Testis (tissue), 2 donors: ENCODE data around the gene AVP.

Experiments
- POLR2A ChIP-seq: fragments of 450-650 bp; IDR thresholded peaks from one replicate; pipeline ENCODE4 v1.6.1; 2017; ENCODE audit warnings: antibody characterized with exemption, mild to moderate bottlenecking, moderate library complexity
- TF ChIP-seq, protein P1 (sequence below), 3 experiments: fragments of 450-650 bp in 2 of 3; fragments of 200-600 bp in 1 of 3; sonication (generic) in 1 of 3; IDR thresholded peaks; one replicate each; pipeline ENCODE4 v1.5.1; 2016 to 2019; ENCODE audit warnings: antibody characterized with exemption in 3 of 3, mild to moderate bottlenecking in 2 of 3, moderate library complexity in 1 of 3

DNA sequence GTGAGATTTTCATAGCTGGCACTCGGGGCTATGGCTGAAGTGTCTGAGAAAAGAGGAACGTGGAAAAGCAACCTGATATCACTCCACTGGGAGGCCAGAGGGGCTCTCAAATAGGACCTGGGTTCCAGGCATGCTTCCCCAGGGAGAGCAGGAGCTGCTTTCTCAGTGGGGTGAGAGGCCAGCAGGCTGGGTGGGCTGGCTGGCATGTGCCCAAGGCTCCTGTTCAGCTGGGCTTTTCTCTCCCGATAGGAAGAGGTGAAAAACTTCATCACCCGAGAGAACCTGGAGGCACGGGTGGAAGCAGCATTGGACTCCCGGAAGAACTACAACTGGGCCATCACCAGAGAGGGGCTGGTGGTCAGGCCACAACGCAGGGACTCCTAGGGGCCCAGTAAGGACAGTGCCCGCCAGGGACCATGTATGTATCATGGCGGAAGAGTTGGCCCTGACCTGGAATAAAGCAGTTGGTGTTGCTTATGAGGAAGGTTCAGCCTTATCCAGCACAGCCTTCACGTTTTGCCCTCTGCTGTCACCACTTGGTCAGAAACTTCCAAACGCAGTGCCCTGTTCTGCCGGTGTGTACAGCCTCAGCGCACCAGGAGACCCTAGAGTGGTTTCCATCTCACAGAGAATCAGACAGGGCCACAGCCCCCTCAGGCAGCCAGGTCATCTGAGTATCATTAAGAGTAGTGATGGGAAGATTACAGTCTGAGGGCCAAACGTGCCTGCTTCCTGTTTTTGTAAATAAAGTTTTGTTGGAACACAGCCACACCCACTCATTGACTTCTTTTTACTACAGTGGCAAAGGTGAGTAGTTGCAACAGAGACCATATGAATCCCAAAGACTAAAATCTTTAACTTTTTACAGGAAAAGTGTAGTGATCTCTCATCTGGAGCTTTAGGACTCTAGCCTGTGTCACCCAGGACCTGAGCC is 36.8 kb downstream of the AVP start:
- TF ChIP-seq, protein P1, sequence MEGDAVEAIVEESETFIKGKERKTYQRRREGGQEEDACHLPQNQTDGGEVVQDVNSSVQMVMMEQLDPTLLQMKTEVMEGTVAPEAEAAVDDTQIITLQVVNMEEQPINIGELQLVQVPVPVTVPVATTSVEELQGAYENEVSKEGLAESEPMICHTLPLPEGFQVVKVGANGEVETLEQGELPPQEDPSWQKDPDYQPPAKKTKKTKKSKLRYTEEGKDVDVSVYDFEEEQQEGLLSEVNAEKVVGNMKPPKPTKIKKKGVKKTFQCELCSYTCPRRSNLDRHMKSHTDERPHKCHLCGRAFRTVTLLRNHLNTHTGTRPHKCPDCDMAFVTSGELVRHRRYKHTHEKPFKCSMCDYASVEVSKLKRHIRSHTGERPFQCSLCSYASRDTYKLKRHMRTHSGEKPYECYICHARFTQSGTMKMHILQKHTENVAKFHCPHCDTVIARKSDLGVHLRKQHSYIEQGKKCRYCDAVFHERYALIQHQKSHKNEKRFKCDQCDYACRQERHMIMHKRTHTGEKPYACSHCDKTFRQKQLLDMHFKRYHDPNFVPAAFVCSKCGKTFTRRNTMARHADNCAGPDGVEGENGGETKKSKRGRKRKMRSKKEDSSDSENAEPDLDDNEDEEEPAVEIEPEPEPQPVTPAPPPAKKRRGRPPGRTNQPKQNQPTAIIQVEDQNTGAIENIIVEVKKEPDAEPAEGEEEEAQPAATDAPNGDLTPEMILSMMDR (IDR thresholded peaks at IDR 0.05), result no peak
- no peak for TF ChIP-seq POLR2A
